IPS DF 6.9 (cell line): ENCODE results near the gene MTHFSD.
"Not testable (repeated sequence)": the region's sequence is repeated elsewhere in the genome, so short reads cannot be mapped to it uniquely, and the experiment has no call there.

ENCODE experiments used
- DNase-seq: peaks from one replicate; pipeline ENCODE4 v3.0.0-alpha.2; 2013; ENCODE audit warnings: low read depth, low spot score
- H3K27ac ChIP-seq: one replicate; pipeline ENCODE4 v1.5.1; 2013; ENCODE audit warnings: low read length, control low read depth
- H3K27me3 ChIP-seq: 2 replicates; pipeline ENCODE4 v1.6.1; 2013; ENCODE audit warnings: mild to moderate bottlenecking, low read length; ENCODE audit not compliant: control insufficient read depth, insufficient read depth
- H3K36me3 ChIP-seq: 2 replicates; pipeline ENCODE4 v1.6.1; 2013; ENCODE audit warnings: low read length; ENCODE audit not compliant: control insufficient read depth, insufficient read depth
- H3K4me1 ChIP-seq: 2 replicates; pipeline ENCODE4 v1.6.1; 2013; ENCODE audit warnings: low read length; ENCODE audit not compliant: control insufficient read depth, insufficient read depth
- H3K4me3 ChIP-seq: 2 replicates; pipeline ENCODE4 v1.5.1; 2013; ENCODE audit warnings: mild to moderate bottlenecking, low read length
- H3K9me3 ChIP-seq: 2 replicates; pipeline ENCODE4 v1.6.1; 2013; ENCODE audit warnings: low read length, inconsistent platforms; ENCODE audit not compliant: control insufficient read depth, insufficient read depth
- WGBS: extraction: QIAGEN DNeasy Blood & Tissue Kit; methylation state at CpG from one replicate; pipeline ENCODE4 v1.1.7; 2013; ENCODE audit warnings: mixed read lengths, missing lambda C conversion rate; ENCODE audit not compliant: insufficient read length, insufficient coverage; 5-methylcytosine and 5-hydroxymethylcytosine counted together

The MTHFSD gene

GRCh38 chr16:86593913-86594620 is 39.0 kb upstream of the MTHFSD start:
- H3K4me3 ChIP-seq, result no peak overlapping the region
- H3K27ac ChIP-seq, result no peak overlapping the region
- no peaks in the 10 kb centered on the region for H3K9me3 ChIP-seq
- DNase-seq, result no peak
- no peaks in the 10 kb centered on the region for H3K4me1 ChIP-seq
- no peaks in the 10 kb centered on the region for H3K27me3 ChIP-seq
- no CpG with 5 or more reads among the region's 13 CpGs for WGBS
- H3K36me3 ChIP-seq, result no peaks in the 10 kb centered on the region

GRCh38 chr16:86591270-86591669 is 36.2 kb upstream of the MTHFSD start:
- no peaks in the 10 kb centered on the region for H3K4me1 ChIP-seq
- WGBS, result 67% methylated on average over 3 of the region's 4 CpGs
- H3K4me3 ChIP-seq, result no peak overlapping the region
- DNase-seq, result no peak
- no peaks in the 10 kb centered on the region for H3K27me3 ChIP-seq
- H3K27ac ChIP-seq, result no peak overlapping the region
- no peaks in the 10 kb centered on the region for H3K36me3 ChIP-seq
- no peaks in the 10 kb centered on the region for H3K9me3 ChIP-seq

GRCh38 chr16:86590501-86591144 is 35.6 kb upstream of the MTHFSD start:
- H3K4me3 ChIP-seq, result no peak overlapping the region
- H3K4me1 ChIP-seq, result no peaks in the 10 kb centered on the region
- DNase-seq, result no peak
- no peaks in the 10 kb centered on the region for H3K27me3 ChIP-seq
- H3K27ac ChIP-seq, result no peak overlapping the region
- no peaks in the 10 kb centered on the region for H3K36me3 ChIP-seq
- no peaks in the 10 kb centered on the region for H3K9me3 ChIP-seq
- WGBS, result no CpG with 5 or more reads among the region's 4 CpGs

- not testable (repeated sequence) for H3K27ac ChIP-seq
- 94% methylated on average over 3 of the region's 3 CpGs for WGBS
Measured at GRCh38 chr16:86587955-86588354, 32.9 kb upstream of the MTHFSD start.

GRCh38 chr16:86587487-86587886 is 32.5 kb upstream of the MTHFSD start:
- H3K27me3 ChIP-seq, result no peaks in the 10 kb centered on the region
- 96% methylated on average over 2 of the region's 3 CpGs for WGBS
- H3K9me3 ChIP-seq, result no peaks in the 10 kb centered on the region
- H3K4me3 ChIP-seq, result no peak overlapping the region
- no peak overlapping the region for H3K27ac ChIP-seq
- H3K4me1 ChIP-seq, result no peaks in the 10 kb centered on the region
- no peaks in the 10 kb centered on the region for H3K36me3 ChIP-seq
- no peak for DNase-seq

More at GRCh38 chr16:86587955-86588354, 32.9 kb upstream of the MTHFSD start:
- H3K4me3 ChIP-seq, DNase-seq, H3K4me1 ChIP-seq, H3K27me3 ChIP-seq, H3K36me3 ChIP-seq, H3K9me3 ChIP-seq: not testable (repeated sequence)

GRCh38 chr16:86585821-86586611 is 31.0 kb upstream of the MTHFSD start:
- no peak for DNase-seq
- no peak overlapping the region for H3K4me3 ChIP-seq
- whole genome bisulfite sequencing, result no CpG with 5 or more reads among the region's 10 CpGs
- no peak overlapping the region for H3K27ac ChIP-seq
- H3K36me3 ChIP-seq, result no peaks in the 10 kb centered on the region
- H3K4me1 ChIP-seq, result no peaks in the 10 kb centered on the region
- H3K27me3 ChIP-seq, result peaks cover 6% of the 10 kb centered on the region; the same call in 1 of the 2 replicates
- no peaks in the 10 kb centered on the region for H3K9me3 ChIP-seq

GRCh38 chr16:86584726-86585721 is 30.0 kb upstream of the MTHFSD start:
- no peak overlapping the region for H3K4me3 ChIP-seq
- H3K27ac ChIP-seq, result no peak overlapping the region
- H3K9me3 ChIP-seq, result no peaks in the 10 kb centered on the region
- H3K27me3 ChIP-seq, result peaks cover 16% of the 10 kb centered on the region
- WGBS, result no CpG with 5 or more reads among the region's 12 CpGs
- no peaks in the 10 kb centered on the region for H3K4me1 ChIP-seq
- no peaks in the 10 kb centered on the region for H3K36me3 ChIP-seq
- DNase-seq, result no peak

GRCh38 chr16:86584071-86584685 is 29.1 kb upstream of the MTHFSD start:
- DNase-seq, result no peak
- no peak overlapping the region for H3K4me3 ChIP-seq
- H3K36me3 ChIP-seq, result no peaks in the 10 kb centered on the region
- peaks cover 24% of the 10 kb centered on the region for H3K27me3 ChIP-seq
- no peak overlapping the region for H3K27ac ChIP-seq
- no peaks in the 10 kb centered on the region for H3K4me1 ChIP-seq
- WGBS, result no CpG with 5 or more reads among the region's 6 CpGs
- no peaks in the 10 kb centered on the region for H3K9me3 ChIP-seq

- no CpG with 5 or more reads among the region's 4 CpGs for WGBS
- peaks cover 4% of the 10 kb centered on the region; the same call in 1 of the 2 replicates for H3K4me1 ChIP-seq
- no peak overlapping the region for H3K4me3 ChIP-seq
Measured at GRCh38 chr16:86581458-86581857, 26.4 kb upstream of the MTHFSD start.

More at GRCh38 chr16:86581458-86581857, 26.4 kb upstream of the MTHFSD start:
- Histone ChIP-seq H3K27me3 (peaks cover 48% of the 10 kb centered on the region), H3K27ac (no peak overlapping the region), H3K9me3 (no peaks in the 10 kb centered on the region), H3K36me3 (no peaks in the 10 kb centered on the region)
- no peak for DNase-seq
